GM23248 (cell line): ENCODE results near the gene KCNMA1.

Experiments
- EZH2 ChIP-seq: fragments of 200-600 bp; sonication (generic); IDR thresholded peaks from 2 replicates; pipeline ENCODE4 v1.6.1; 2018; ENCODE audit warnings: antibody characterized with exemption, mild to moderate bottlenecking; ENCODE audit not compliant: insufficient read depth, poor library complexity, severe bottlenecking
- EZH2phosphoT487 ChIP-seq: fragments of 200-600 bp; sonication (generic); IDR thresholded peaks from 2 replicates; pipeline ENCODE4 v1.6.1; 2018; ENCODE audit warnings: antibody characterized with exemption, moderate library complexity, mild to moderate bottlenecking, low read depth; ENCODE audit not compliant: insufficient read depth

DNA sequence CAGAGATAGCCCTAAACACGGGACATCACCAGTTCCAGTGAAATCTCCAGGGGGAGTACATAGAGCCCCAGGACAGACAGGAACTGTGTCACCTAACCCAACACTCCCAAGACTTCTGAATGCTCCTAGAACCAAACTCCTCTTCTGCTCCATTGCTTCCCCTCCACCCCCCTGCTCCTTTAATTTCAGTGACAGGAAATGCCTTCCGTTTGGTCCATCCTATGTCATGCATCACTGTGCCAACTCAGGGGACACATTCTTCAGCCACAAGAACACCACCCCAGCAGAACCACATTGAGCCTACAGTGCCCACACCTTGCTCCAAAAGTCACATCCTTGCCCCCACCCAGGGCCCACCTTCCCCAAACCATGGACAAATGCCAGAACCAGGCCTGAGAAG is 100.5 kb downstream of the KCNMA1 start:
- TF ChIP-seq EZH2 (no peak), EZH2phosphoT487 (no peak)
